Activated CD8-positive, alpha-beta memory T cell treated with anti-CD3 and anti-CD28 coated beads, Interleukin-2, amount 50 U/mL, for 4 hours (primary cell): ENCODE measurements around the gene FBXO7.
"Not testable (repeated sequence)": the region's sequence is repeated elsewhere in the genome, so short reads cannot be mapped to it uniquely, and the experiment has no call there.

Experiments used
- DNase-seq: peaks from one replicate; pipeline ENCODE4 v3.0.0-alpha.2; 2020

FBXO7 gene

GRCh38 chr22:32474635-32475467 is at the start of gene FBXO7:
TSS of gene FBXO7 (plus strand) at chr22:32474811. CDS start at chr22:32475003, 192 bp downstream.
- DNase-seq = peak; percentile 85

- DNase-seq = no peak
These were observed 47.7 kb upstream of the FBXO7 start for GRCh38 chr22:32426881-32427280.

- no peak for DNase-seq
These were observed 44.3 kb upstream of the FBXO7 start for GRCh38 chr22:32430352-32430751.

- DNase-seq = peak; percentile 16
These were observed 30.5 kb upstream of the FBXO7 start for GRCh38 chr22:32444068-32444467.

GRCh38 chr22:32446321-32446720 is 28.3 kb upstream of the FBXO7 start:
- DNase-seq = no peak

GRCh38 chr22:32448980-32449379 is 25.6 kb upstream of the FBXO7 start:
- no peak for DNase-seq

GRCh38 chr22:32457031-32457430 is 17.6 kb upstream of the FBXO7 start:
- DNase-seq = no peak

- no peak for DNase-seq
These were observed 12.2 kb upstream of the FBXO7 start for GRCh38 chr22:32462452-32462851.

- DNase-seq = no peak
These were observed 8.9 kb upstream of the FBXO7 start for GRCh38 chr22:32465661-32466060.

GRCh38 chr22:32466496-32466895 is 8.1 kb upstream of the FBXO7 start:
- no peak for DNase-seq

GRCh38 chr22:32469799-32470212 is 4.8 kb upstream of the FBXO7 start:
- no peak for DNase-seq

- DNase-seq = peak; percentile 31
These were observed 1.1 kb upstream of the FBXO7 start for GRCh38 chr22:32473388-32473952.

- DNase-seq = peak; percentile 29
These were observed 928 bp downstream of the FBXO7 start for GRCh38 chr22:32475468-32476010.

GRCh38 chr22:32476281-32477195 is 1.9 kb downstream of the FBXO7 start:
- DNase-seq = no peak

- no peak for DNase-seq
These were observed 3.0 kb downstream of the FBXO7 start for GRCh38 chr22:32477596-32477995.

GRCh38 chr22:32478552-32478951 is 3.9 kb downstream of the FBXO7 start:
- DNase-seq = not testable (repeated sequence)

- no peak for DNase-seq
These were observed 4.4 kb downstream of the FBXO7 start for GRCh38 chr22:32478994-32479393.

- DNase-seq = no peak
These were observed 5.6 kb downstream of the FBXO7 start for GRCh38 chr22:32480238-32480637.

GRCh38 chr22:32482708-32483107 is 8.1 kb downstream of the FBXO7 start:
- no peak for DNase-seq

- DNase-seq = no peak
These were observed 12.2 kb downstream of the FBXO7 start for GRCh38 chr22:32486656-32487390.

- DNase-seq = no peak
These were observed 12.8 kb downstream of the FBXO7 start for GRCh38 chr22:32487461-32487860.

GRCh38 chr22:32489377-32489776 is 14.8 kb downstream of the FBXO7 start:
- DNase-seq = no peak
